ENCODE measurements around the gene RAI1.
"Not testable (repeated sequence)": the region's sequence is repeated elsewhere in the genome, so short reads cannot be mapped to it uniquely, and the experiment has no call there.

Gene RAI1

DNA sequence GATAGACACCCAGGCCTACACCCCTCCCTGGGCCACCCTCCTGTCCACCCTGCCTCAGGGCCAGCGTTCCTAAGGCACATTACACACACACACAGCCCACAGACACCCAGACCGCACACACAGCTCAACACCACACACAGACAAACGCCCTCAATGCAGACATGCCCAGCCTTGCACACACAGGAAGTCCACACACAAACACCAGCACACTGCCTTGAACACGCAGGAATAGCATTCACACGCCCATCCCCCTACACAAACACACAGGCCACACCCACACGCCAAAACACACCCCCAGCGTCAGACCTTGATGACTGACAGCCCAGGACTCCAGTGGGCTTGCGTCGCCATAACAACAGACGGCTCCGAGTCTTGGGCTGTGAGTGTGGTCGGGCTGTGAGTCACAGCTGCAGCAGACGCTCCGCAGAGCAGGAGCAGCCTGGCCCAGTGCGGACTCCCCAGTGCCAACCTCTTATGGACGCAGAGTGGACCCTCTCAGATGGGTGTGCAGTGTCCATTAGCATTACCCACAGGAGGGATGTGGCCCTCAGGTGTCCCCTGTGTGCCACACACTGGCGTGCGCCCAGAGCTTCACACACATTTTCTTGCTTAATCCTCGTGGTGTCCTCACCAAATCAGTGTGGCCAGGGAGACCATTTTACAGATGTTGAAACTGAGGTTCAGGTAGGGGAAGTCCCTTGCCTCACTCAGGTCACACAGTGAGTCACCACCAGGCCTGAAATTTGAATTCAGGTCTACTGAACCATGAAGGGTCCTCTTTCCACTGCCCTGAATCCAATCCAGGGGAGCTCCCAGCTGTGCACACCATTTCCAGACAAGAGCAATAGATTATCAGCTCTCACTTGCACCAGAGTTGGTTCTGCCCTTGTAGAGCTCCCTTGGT is 17.8 kb upstream of the RAI1 start:
- peak; percentile 99 for ATAC-seq

DNA sequence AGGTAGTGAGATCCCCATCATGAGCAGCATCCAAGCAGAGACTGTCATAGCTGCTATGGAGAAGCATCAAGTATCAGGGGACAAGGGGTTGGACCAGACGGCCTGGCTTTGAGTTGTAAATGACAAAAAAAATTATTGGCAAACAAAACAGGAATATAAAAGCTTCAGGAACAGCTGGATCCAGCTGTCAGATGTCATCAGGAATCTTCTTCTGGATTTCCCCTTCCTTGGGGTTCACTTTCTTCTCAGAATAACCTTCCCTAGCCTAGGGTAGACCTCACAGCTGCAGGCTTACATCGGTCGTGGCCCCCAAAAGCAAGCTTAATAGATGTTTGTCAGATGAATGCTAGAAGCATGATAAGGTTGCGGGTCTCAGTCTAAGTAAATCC is 17.2 kb upstream of the RAI1 start:
- ATAC-seq = no peak

DNA sequence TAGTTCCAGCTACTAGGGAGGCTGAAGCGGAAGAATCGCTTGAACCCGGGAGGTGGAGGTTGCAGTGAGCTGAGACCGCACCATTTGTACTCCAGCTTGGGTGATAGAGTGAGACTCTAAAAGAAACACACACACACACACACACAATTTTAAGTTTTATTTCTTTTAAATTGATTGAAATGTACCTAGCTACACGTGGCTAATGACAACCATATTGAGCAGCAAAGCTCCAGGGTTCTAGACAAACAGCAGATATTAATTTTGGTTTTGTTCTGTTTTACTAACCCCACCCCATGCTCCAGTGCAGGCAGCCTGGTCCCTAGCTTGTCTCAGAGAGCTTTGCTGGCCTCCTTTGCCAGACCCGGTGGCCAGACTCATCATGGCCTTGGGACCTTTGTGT is 16.0 kb upstream of the RAI1 start:
- no peak for ATAC-seq

DNA sequence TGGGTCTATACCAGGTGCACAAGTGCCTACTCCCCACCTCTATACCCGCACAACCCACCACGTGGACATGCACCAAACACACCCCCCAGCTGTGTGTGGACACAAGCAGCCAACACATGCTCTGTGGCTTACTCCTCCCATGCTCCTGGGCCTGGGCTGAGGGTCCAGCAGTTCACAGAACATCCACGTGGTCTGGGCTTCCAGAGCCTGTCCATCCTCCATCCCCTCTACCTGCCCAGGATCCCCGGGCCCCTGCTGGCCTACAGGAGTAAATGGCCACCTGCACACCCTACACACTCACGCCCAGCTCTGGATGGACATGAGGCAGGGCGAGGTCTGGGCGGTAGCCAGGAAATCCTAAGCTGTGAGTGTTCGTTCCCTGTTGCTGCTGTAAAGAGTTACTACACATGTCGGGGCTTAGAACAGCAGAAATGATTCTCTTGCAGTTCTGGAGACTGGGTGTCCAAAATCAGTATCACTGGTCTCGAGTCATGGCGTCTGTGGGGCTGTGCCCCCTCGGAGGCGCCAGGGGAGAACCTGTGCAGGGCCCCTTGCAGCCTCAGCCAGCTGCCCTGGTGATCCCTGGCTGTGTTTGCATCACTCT is 15.0 kb upstream of the RAI1 start:
- ATAC-seq = no peak

DNA sequence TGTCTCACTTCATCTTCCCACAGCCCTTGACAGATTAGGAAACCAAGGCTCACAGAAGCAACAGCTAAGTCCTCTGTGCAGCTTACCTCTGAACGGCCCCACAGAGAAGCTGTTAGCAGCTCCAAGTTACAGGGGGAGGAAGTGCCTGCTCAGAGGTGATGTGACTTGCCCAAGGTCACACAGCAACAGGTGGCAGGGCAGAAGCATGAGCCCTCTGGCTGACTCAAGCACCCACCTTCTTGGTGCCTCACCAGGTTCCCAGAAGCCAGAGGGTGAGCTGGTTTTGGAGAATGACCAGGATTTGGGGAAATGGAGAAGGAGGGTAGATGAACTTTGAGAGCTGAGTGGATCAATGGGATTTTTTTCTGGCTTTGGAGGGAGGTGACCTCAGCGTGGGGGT is 14.0 kb upstream of the RAI1 start:
- no peak for ATAC-seq

DNA sequence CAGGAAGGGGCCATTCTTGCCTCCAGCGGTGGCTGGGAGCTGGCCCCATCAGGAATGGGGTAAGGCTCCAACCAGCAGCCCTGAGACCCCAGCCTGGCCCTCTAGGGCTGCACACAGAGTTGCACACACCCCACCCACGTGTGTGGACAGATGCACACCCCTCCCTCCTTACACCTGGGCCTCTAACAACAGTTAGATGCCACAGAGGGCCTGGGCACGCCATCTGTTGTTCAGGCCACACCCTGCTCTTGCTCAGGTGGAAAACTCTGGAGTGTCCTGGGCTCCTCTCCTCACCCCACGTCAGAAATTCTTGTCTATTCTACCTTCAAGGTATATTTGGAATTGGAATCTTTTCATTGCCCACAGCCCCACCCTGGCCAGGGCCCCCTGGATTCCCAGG is 13.3 kb upstream of the RAI1 start:
- no peak for ATAC-seq

DNA sequence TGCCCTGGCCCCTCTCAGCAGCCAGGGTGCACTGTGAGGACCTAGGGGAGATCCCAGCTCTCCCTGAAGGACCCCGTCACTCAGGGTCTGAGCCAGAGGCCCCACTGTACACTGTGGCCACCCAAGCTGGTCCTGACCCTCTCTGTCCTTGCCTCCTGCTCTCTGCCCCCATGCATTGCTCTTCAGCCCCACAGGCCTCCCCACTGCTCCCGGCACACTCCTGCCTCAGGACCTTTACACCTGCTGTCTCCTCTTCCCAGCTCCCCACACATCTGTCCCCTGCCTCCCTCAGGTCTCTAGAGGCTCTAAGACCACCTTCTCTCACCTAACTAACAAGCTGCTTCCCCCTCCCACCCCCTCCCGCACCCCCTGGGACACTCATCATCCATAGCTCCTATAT is 12.9 kb upstream of the RAI1 start:
- no peak for ATAC-seq

DNA sequence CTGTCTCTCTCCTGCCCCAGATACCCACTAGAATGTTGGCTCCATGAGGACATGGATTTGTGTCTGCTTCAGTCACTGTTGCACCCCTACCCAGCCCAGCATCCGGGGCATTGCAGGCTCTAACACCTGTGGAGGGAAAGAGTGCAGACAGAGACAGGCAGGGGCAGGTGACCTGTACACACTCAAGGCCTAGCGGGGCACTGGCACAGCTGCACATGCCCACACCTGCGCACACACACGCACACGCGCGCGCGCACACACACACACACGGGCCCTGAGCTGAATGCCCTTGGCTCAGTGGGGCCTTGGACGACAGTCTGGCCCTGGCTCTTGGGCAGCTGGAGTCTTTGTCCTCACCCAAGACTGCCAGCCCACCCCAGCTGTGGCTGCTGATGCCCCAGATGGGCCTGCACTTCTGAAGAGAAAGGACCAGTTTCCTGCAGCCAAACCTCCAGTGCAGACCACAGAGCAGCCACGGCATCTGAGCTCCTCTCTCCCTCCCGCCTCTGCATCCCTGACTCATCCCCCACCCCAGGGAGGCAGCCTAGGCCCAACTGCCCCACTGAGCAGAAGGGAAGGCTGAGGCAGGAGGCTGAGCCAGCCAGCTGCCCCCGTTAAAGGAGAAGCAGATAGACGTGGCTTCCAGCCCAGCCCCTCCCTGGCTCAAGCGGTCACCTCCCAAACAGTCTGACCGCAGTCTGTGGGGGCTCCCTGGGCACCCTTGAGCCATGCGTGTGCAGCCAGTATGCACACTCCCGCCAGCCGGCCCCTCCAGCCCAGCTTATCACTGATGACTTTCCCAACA is 12.3 kb upstream of the RAI1 start:
- ATAC-seq = no peak

DNA sequence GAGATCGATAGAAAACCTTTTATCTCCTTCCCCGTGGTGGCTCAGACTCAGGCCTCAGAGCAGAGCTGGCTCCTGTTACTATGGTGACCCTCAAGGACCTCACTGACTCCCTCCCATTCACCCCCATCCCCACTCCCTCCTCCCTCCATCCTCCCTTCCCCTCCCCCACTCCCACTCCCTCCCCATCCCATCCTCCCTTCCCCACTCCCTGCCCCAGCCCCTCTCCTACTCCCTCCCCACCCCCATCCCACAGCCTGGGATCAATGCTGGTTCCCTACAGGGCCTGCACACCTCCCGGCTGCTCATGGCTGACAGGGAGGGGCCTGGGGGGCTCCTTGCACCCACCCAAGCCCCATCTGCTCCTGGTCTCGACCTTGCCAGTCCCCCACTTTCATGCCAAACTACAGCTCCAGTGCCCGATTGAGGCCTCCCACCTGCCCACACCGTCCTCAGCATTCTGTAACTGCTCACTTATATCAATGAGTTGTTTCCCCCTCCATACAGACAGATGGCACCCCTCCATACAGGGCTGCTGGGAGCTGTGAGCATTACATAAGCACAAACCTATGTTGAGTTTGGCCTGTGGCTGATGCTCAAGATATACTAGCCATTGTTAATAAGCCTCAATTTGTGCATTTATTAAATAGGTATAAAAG is 11.6 kb upstream of the RAI1 start:
- ATAC-seq = no peak

DNA sequence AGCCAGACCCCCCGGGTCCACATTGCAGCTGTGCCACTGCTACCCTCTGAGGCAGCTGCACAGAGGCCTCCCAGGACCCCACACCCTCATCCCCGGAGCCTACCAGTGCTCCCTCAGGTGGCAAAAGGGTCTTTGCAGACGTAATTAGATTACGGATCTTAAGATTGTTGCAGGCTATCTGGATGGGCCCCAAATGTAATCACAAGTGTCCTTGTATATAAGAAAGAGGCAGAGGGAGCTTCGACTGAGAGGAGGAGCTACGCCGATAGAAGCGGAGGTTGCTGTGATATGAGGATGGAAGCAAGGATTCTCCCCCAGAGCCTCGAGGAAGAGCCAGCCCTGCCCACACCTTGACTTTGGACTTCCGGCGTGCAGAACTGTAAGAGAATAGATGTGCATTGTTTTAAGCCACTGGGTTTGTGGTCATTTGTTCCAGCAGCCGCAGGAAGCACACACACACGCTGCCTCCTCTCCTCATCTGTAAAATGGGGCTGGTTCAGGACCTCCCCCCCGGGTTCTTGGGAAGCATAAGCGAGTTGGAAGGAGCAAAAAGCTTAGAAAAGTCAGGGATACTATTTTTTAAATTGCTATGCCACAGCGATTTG is 10.5 kb upstream of the RAI1 start:
- no peak for ATAC-seq

DNA sequence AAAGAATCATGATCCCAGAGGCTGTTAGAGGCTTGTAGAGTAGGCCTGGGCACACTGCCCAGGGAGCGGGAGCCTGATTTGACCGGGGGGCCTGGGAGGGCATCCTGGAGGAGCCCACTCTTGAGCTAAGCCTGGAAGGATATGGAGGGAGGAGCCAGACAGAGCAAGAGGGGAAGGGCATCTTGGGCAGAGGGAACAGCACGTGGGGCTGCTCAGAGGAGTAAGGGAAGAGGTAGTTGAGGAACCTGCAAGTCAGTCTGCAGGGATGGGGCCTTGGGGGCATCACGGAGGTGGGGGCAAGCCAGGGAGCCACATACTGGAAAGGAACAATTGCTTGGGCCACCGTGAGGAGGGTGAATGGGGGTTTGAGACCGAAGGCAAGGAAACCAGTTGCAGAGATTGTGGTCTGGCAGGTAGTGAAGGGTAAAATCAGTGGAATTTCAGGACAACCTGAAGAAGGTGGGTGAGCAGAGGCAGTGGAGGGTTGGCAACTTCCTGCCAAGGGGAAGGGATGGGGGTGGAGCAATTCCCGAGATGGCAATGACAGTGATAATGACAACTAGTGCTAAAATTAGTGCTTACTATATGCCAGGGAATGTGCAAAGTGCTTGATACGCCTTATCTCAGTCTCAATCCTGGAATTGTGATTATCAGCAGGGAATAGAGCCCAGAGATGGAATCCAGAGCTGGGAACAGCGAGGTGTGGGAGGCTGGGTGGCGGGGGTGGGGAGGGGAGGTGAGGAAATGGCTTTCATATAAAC is 9.7 kb upstream of the RAI1 start:
- ATAC-seq = no peak

DNA sequence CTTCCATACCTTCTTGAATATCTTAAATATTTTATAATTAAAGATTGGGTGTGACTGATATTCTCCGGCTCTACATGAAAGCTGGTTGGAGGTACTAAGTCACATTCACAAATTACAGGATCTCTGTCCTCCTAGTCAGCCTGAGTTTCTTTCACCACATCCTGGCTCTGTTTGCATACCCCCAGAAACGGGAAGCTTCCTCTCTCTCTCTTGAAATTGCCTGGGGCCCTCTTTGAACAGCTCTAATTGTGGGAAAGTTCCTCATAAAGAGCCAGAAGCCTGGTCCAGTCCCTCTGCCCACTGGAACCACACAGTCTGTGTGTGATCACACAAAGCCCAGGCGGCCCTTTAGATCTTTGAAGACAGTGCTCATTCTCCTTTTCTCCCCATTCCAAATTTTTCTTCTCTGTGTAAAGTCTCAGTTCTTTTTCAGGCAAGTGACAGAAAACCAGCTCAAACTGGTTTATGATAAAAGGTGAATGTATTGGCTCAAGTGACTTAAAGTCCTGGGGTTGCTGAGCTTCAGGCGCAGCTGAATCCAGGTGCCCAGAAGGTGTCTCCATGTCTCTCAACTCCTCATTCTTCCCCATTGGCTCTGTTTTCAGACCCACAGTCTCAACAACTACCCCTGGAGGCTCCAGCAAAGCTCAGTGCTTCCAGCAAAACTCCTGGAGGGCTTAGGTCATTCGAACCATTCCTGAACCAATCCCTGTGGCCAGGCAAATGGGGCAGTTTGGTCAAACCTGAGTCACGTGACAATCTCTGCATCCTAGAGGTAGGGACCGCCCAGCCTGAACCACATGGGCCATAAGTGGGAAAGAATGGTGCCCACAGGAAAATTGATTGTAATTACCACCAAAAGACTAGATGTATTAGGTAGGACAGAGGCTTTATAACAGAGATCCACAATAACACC is 8.5 kb upstream of the RAI1 start:
- no peak for ATAC-seq

DNA sequence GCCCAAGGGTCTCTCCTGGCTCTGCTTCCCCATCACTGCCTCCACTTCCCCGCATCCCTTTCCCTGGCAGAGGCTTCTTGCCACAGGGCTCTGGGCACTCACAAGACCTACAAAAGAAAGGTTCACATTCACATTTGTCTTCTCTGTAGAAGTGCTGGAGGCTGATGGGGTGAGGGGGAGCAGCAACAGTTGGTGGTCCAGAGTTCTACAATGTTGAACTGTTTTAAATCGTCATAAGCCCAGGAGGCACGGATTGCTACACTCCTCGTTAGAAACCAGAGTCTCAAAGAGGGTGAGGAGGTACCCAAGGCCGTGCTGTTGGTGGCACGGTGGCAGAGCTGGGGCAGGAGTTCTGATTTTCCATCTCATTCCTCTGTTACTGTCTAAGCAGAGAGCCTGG is 5.8 kb upstream of the RAI1 start:
- ATAC-seq = no peak

DNA sequence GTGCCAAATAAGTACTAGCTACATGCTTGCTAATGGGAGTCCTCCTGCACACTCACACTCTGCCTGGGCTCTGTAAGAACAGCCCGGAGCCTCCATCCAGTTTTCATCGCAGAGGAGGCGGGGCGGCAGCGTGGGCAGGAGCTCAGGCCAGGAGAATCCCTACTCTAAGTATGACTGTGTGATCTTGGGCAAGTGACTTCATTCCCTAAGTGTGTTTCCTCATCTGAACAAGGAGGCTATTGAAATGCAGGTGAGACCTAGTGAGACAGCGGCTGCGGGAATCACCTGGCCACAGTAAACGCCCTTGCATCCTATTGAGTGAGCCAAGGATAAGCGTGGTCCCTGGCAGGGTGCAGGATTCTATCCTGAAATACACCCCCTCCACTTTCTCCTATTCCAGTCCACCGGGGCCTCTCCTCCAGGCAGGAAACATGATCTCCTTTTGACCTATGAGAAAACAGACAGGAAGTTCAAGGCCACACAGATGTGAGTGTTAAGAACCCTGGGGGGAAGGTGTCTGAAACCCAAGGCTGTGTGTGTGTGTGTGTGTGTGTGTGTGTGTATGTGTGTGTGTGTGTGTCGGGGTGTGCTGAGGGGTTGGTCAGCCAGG is 5.2 kb upstream of the RAI1 start:
- ATAC-seq = no peak

DNA sequence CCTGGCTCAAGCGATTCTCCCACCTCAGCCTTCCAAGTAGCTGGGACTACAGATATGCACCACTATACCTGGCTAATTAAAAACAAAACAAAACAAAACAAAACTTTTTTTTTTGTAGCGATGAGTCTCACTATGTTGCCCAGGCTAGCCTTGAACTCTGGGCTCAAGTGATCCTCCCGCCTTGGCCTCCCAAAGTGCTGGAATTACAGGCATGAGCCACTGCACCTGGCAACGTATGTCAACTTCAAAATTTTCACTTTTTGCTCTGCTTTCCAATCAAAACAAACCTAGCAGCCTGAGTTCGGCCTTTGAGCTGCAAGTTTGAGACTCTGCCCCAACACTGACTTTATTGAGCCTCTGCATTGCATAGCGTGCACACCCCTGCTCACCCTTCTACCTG is 4.5 kb upstream of the RAI1 start:
- ATAC-seq = no peak

DNA sequence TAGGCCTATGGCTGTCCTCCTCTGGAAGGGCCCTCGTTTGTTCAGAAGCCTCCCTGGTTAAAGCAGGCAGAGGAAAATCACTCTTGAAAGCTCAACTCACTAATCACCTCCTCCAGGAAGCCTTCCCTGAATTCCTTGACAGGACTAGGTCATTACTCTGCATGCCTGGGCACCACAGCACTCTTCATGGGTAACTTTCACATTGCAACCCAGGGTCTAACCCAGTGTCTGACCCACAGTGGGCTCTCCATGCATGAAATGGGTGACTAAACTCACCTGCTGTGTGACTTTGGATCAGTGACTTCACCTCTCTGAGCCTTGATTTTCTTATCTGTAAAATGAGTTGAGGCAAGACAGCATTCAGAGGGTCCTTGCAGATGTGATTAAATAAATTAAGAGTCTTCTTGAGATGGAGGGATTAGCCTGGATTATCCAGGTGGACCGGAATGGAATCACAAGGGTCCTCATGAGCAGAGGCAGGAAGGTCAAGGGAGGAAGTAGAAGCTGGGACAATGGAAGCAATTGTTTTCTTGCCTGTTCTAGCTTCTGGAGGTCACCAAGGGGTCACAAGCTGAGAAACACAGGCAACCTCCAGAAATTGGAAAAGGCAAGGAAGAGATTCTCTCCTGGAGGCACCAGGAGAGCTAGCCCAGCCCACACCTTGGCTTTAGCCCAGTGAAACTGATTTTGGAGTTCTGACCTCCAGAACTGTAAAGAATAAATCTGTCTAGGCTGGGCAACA is 3.8 kb upstream of the RAI1 start:
- no peak for ATAC-seq

DNA sequence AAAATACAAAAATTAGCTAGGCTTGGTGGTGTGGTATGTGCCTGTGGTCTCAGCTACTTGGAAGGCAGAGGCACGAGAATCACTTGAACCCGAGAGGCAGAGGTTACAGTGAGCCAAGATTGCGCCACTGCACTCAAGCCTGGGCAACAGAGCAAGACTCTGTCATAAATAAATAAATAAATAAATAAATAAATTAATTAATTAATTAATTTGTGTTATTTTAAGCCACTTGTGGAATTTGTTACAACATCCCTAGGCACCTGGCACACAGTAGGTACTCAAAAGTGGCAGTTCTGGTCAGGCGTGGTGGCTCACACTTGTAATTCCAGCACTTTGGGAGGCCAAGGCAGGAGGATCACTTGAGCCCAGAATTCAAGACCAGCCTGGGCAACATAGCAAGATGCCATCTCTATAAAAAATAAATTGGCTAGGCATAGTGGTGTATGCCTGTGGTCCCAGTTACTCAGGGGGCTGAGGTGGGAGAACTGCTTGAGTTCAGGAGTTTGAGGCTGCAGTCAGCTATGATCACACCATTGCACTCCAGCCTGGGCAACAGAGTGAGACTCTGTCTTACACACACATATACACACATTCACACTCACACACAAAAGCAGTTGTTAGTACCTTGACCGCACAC is 3.1 kb upstream of the RAI1 start:
- not testable (repeated sequence) for ATAC-seq

DNA sequence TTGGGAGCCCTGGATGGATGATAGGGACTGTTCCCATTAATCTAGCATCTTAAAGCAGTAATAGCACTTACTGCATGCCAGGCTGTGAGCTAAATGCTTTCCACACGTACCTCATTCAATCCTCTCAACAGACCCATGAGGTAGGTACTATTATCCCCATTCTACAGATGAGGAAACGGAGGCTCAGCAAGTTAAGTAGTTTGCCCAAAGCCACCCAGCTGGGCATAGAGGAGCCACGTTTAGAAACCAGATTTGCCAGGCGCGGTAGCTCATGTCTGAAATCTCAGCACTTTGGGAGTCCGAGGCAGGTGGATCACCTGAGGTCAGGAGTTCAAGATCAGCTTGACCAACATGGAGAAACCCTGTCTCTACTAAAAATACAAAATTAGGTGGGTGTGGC is 2.0 kb upstream of the RAI1 start:
- ATAC-seq = no peak

DNA sequence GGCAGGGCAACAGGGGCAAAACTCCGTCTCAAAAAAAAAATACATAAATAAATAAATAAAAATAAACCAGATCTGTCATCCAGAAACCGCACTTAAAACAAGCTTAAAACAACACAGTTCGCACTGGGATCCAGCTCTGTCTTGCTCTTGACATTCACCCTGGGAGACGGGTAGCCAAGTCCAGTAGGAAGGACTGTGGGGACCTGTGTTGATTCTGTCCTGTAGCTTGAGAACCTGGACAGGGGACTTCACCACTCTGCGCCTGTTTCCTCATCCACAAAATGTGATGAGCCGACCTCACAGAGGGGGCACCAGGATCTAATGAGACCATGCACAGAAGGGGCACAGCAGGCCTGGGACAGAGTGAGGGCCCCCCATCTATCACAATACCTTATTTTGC is 1.5 kb upstream of the RAI1 start:
- no peak for ATAC-seq

Measured in activated CD4-positive, CD25-positive, alpha-beta regulatory T cell treated with anti-CD3 and anti-CD28 coated beads, Interleukin-2, amount 50 U/mL, for 24 hours (primary cell).